KMS-11 (cell line): ENCODE data around the gene ELANE.

Source experiments
- H2AFZ ChIP-seq: fragments of 200-600 bp; sonication (generic); 2 replicates; pipeline ENCODE4 v1.6.1; 2016; ENCODE audit warnings: antibody characterized with exemption, mixed run types, low read depth
- H3K27ac ChIP-seq: fragments of 200-600 bp; sonication (generic); 2 replicates; pipeline ENCODE4 v1.6.1; 2016; ENCODE audit warnings: mild to moderate bottlenecking, mixed run types
- H3K27me3 ChIP-seq: fragments of 200-600 bp; sonication (generic); 2 replicates; pipeline ENCODE4 v1.6.1; 2017; ENCODE audit warnings: mild to moderate bottlenecking, low read depth, mixed run types, moderate library complexity; ENCODE audit not compliant: insufficient read depth
- H3K36me3 ChIP-seq: fragments of 200-600 bp; sonication (generic); 2 replicates; pipeline ENCODE4 v1.6.1; 2017; ENCODE audit warnings: mild to moderate bottlenecking, mixed run types; ENCODE audit not compliant: insufficient read depth
- H3K4me1 ChIP-seq: fragments of 200-600 bp; sonication (generic); 2 replicates; pipeline ENCODE4 v1.6.1; 2016; ENCODE audit warnings: mild to moderate bottlenecking, low read depth, mixed run types; ENCODE audit not compliant: poor library complexity, severe bottlenecking
- H3K4me2 ChIP-seq: fragments of 200-600 bp; sonication (generic); 2 replicates; pipeline ENCODE4 v1.7.0; 2016; ENCODE audit warnings: mild to moderate bottlenecking, mixed run types
- H3K4me3 ChIP-seq: fragments of 200-600 bp; sonication (generic); IDR thresholded peaks from 2 replicates; pipeline ENCODE4 v1.6.1; 2017; ENCODE audit warnings: low read depth, low read length, mixed read lengths; ENCODE audit not compliant: insufficient read depth
- H3K79me2 ChIP-seq: fragments of 200-600 bp; sonication (generic); 2 replicates; pipeline ENCODE4 v1.6.1; 2016; ENCODE audit warnings: low read depth, mixed run types; ENCODE audit not compliant: insufficient read depth
- H3K9ac ChIP-seq: fragments of 200-600 bp; sonication (generic); 2 replicates; pipeline ENCODE4 v1.6.1; 2016; ENCODE audit warnings: mild to moderate bottlenecking, mixed run types
- H4K20me1 ChIP-seq: fragments of 200-600 bp; sonication (generic); 2 replicates; pipeline ENCODE4 v1.6.1; 2016; ENCODE audit warnings: mild to moderate bottlenecking, mixed run types; ENCODE audit not compliant: insufficient read depth
- TF ChIP-seq, protein P1 (sequence below): fragments of 200-600 bp; sonication (generic); conservative IDR thresholded peaks from 2 replicates; pipeline ENCODE4 v1.6.1; 2017; ENCODE audit warnings: low read depth, mild to moderate bottlenecking, antibody characterized with exemption, low read length, moderate library complexity, mixed read lengths

ELANE gene

GRCh38 chr19:879711-880438, 27.8 kb downstream of the ELANE start:
- Histone ChIP-seq H3K27me3 (no peaks in the 10 kb centered on the region), H3K79me2 (no peaks in the 10 kb centered on the region), H3K27ac (no peak overlapping the region), H4K20me1 (no peaks in the 10 kb centered on the region), H3K4me1 (no peaks in the 10 kb centered on the region), H3K36me3 (no peaks in the 10 kb centered on the region), H3K4me2 (no peak overlapping the region), H3K9ac (no peak overlapping the region), H2AFZ (no peak overlapping the region), H3K4me3 (no peak overlapping the region)
- TF ChIP-seq, protein P1, sequence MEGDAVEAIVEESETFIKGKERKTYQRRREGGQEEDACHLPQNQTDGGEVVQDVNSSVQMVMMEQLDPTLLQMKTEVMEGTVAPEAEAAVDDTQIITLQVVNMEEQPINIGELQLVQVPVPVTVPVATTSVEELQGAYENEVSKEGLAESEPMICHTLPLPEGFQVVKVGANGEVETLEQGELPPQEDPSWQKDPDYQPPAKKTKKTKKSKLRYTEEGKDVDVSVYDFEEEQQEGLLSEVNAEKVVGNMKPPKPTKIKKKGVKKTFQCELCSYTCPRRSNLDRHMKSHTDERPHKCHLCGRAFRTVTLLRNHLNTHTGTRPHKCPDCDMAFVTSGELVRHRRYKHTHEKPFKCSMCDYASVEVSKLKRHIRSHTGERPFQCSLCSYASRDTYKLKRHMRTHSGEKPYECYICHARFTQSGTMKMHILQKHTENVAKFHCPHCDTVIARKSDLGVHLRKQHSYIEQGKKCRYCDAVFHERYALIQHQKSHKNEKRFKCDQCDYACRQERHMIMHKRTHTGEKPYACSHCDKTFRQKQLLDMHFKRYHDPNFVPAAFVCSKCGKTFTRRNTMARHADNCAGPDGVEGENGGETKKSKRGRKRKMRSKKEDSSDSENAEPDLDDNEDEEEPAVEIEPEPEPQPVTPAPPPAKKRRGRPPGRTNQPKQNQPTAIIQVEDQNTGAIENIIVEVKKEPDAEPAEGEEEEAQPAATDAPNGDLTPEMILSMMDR: no peak

DNA sequence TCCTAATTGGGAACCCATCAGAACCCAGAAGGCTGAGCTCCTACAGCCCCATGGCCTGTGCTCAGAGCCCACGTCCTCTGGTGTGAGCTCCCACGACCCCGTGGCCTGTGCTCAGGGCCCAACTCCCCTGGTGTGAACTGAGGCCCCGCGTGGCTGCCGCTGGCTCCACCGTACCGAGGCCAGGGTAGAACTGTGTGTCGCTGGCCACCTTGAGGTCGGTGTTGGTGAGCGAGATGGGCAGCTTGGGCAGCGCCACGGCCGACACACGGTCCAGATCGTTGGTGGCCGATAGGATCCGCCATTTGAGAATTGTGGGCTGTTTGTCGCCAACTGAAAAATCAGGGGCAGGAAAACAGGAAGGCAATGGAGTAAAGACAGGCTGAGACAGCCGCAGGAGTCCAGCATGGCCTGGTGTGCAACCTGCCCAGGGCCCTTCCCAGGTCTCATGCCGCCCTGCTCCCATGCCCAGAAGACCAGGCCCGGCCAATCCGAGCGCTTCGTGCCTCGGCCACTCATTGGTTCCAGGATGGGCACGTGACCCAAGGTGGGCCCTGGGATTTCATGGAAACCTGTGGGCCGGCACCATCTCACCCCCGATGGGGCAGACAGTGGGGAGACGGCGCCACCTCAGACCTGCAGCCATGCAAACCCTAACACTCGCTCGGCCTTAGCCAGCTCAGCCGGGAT, 29.4 kb downstream of the ELANE start:
- Histone ChIP-seq H3K4me2 (no peak overlapping the region), H2AFZ (no peak overlapping the region), H3K4me3 (no peak overlapping the region), H4K20me1 (no peaks in the 10 kb centered on the region), H3K4me1 (no peaks in the 10 kb centered on the region), H3K27ac (no peak overlapping the region), H3K79me2 (no peaks in the 10 kb centered on the region), H3K9ac (no peak overlapping the region), H3K36me3 (no peaks in the 10 kb centered on the region), H3K27me3 (no peaks in the 10 kb centered on the region)
- TF ChIP-seq, protein P1: no peak

DNA sequence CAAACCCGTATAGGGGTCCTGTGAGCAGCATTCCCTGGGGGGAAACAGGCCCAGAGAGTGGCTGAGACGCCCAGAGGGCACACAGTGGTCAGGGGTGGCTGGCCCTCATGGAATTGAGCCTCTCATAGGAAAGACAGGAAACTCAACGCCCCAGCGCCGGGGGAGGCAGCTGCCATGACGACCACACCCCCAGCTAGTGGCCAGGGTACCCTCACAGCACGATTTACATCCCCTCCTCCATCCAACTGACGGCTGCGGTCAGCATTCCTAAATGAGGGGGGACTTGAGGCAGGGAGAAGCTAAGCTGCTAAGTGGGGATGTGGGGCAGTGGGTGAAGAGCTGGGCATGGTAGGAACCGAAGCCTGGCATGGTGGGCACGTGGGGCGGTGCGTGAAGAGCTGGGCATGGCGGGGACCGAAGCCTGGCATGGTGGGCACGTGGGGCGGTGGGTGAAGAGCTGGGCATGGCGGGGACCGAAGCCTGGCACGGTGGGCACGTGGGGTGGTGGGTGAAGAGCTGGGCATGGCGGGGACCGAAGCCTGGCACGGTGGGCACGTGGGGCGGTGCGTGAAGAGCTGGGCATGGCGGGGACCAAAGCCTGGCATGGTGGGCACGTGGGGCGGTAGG, 30.9 kb downstream of the ELANE start:
- Histone ChIP-seq H3K79me2 (no peaks in the 10 kb centered on the region), H3K4me2 (no peak overlapping the region), H3K4me1 (no peaks in the 10 kb centered on the region), H3K36me3 (no peaks in the 10 kb centered on the region), H2AFZ (no peak overlapping the region), H3K27me3 (no peaks in the 10 kb centered on the region), H3K4me3 (no peak overlapping the region), H4K20me1 (no peaks in the 10 kb centered on the region), H3K27ac (no peak overlapping the region), H3K9ac (no peak overlapping the region)
- TF ChIP-seq, protein P1: no peak

- Histone ChIP-seq H3K79me2 (no peaks in the 10 kb centered on the region), H3K27ac (no peak overlapping the region), H3K4me2 (no peak overlapping the region), H3K4me3 (no peak overlapping the region), H2AFZ (no peak overlapping the region), H3K4me1 (no peaks in the 10 kb centered on the region), H4K20me1 (no peaks in the 10 kb centered on the region), H3K36me3 (no peaks in the 10 kb centered on the region), H3K9ac (no peak overlapping the region), H3K27me3 (no peaks in the 10 kb centered on the region)
- TF ChIP-seq, protein P1: no peak
Observed at GRCh38 chr19:883661-884211, 31.6 kb downstream of the ELANE start.
